NCI-H446 treated with DMSO at 0.1 percent for 48 hours (cell line): ENCODE results near the gene ELAC1.
A peak's percentile ranks its signal among the peaks of the same experiment; 100 is the strongest.

Experiments
- DNase-seq: peaks from one replicate; lab custom pipeline; 2025; lab: John Stamatoyannopoulos, UW

The ELAC1 gene

GRCh38 chr18:51017140-51017879 lies 49.5 kb downstream of the ELAC1 start:
- DNase-seq, result no peak

GRCh38 chr18:51020536-51020935 lies 52.7 kb downstream of the ELAC1 start:
- DNase-seq, result no peak

GRCh38 chr18:51021226-51021965 lies 53.6 kb downstream of the ELAC1 start:
- DNase-seq, result no peak

GRCh38 chr18:51025512-51025911 lies 57.7 kb downstream of the ELAC1 start:
- DNase-seq, result no peak

GRCh38 chr18:51028201-51028805 lies 60.5 kb downstream of the ELAC1 start:
- peak; percentile 41 for DNase-seq

- DNase-seq, result no peak
These were observed 61.5 kb downstream of the ELAC1 start for GRCh38 chr18:51029378-51029693.

GRCh38 chr18:51029694-51030536 lies 62.1 kb downstream of the ELAC1 start, which contains the start of gene SMAD4:
Gene SMAD4, plus strand, starts transcription at chr18:51030213. Its CDS starts 16,834 bp downstream, at chr18:51047047.
- DNase-seq, result peak; percentile 91

- DNase-seq, result no peak
These were observed 62.9 kb downstream of the ELAC1 start for GRCh38 chr18:51030537-51031258.

- no peak for DNase-seq
These were observed 64.4 kb downstream of the ELAC1 start for GRCh38 chr18:51032193-51032592.

GRCh38 chr18:51037230-51037629 lies 69.4 kb downstream of the ELAC1 start:
- DNase-seq, result no peak
